A549 (cell line): ENCODE measurements around the gene CTNND2. TPM values are rescaled to one million over a fixed set of nuclear protein-coding genes. Genes with fewer than 3 reads are reported as not detected.

Experiments
- ATAC-seq, 2 experiments: fragments of 200-7000 bp in 1 of 2; fragments of >200 bp in 1 of 2; cut with Nextera tagmentation in 1 of 2; cut with Tn5 transposase in 1 of 2; 3 replicates each; pipeline versions ENCODE4 v1.8.0 to v1.9.1; 2018 to 2020; ENCODE audit warnings: mild to moderate bottlenecking in 1 of 2, moderate library complexity in 1 of 2
- CTCF ChIA-PET: fragments of 300-600 bp; sonication (Branson Sonifier 250); formaldehyde crosslinking; extraction: SDS; loops from one replicate; lab custom pipeline; 2021; ENCODE audit warnings: antibody characterized with exemption, inconsistent platforms; lab: Yijun Ruan, JAX
- POLR2A ChIA-PET: fragments of 350-600 bp; formaldehyde crosslinking; extraction: SDS; loops from one replicate; lab custom pipeline; 2021; ENCODE audit warnings: antibody characterized with exemption, inconsistent platforms; lab: Yijun Ruan, JAX
- DNase-seq, 2 experiments: peaks; one replicate each; pipeline versions ENCODE4 v3.0.0 to v3.0.0-alpha.2; 2011 to 2016; ENCODE audit warnings: low read depth in 1 of 2, low spot score in 1 of 2
- FAIRE-seq: peaks from 2 replicates; lab custom pipeline; 2011; peaks lifted over from hg19 to GRCh38; lab: Jason Lieb, UNC
- H3K27ac ChIP-seq, 2 experiments: fragments of >200 bp; sonication (Bioruptor Twin); formaldehyde crosslinking; 3 replicates each; pipeline ENCODE4 v1.5.1; 2016 to 2017
- H3K4me1 ChIP-seq: fragments of >200 bp; sonication (Bioruptor Twin); formaldehyde crosslinking; 3 replicates; pipeline ENCODE4 v1.6.1; 2016
- H3K4me2 ChIP-seq: fragments of >200 bp; sonication (Bioruptor Twin); formaldehyde crosslinking; 3 replicates; pipeline ENCODE4 v1.6.1; 2016
- H3K4me3 ChIP-seq: fragments of >200 bp; sonication (Bioruptor Twin); formaldehyde crosslinking; 3 replicates; pipeline ENCODE4 v1.5.1; 2016
- H3K9me3 ChIP-seq: fragments of >200 bp; sonication (Bioruptor Twin); formaldehyde crosslinking; 3 replicates; pipeline ENCODE4 v1.6.1; 2016
- BCL3 ChIP-seq: fragments of >200 bp; sonication (Bioruptor Twin); formaldehyde crosslinking; IDR thresholded peaks from 3 replicates; pipeline ENCODE4 v1.6.1; 2016
- CEBPB ChIP-seq, 2 experiments: fragments of >200 bp in 1 of 2; sonication (Bioruptor Twin) in 1 of 2; formaldehyde crosslinking in 1 of 2; IDR thresholded peaks; 2 replicates each; pipeline ENCODE4 v1.6.1; 2012 to 2016
- CHD4 ChIP-seq: fragments of 200-600 bp; sonication (generic); IDR thresholded peaks from 2 replicates; pipeline ENCODE4 v1.6.1; 2016; ENCODE audit warnings: antibody characterized with exemption, mild to moderate bottlenecking, borderline replicate concordance
- CTCF ChIP-seq: fragments of >200 bp; sonication (Bioruptor Twin); formaldehyde crosslinking; IDR thresholded peaks from 3 replicates; pipeline ENCODE4 v1.5.1; 2016
- E2F6 ChIP-seq: IDR thresholded peaks from 2 replicates; pipeline ENCODE4 v1.6.1; 2012; ENCODE audit warnings: low read depth, borderline replicate concordance
- EHF ChIP-seq: fragments of 250-450 bp; sonication (Bioruptor Pico); IDR thresholded peaks from 2 replicates; pipeline ENCODE4 v1.5.0; 2020; ENCODE audit warnings: mild to moderate bottlenecking
- EP300 ChIP-seq, 2 experiments: fragments of >200 bp; sonication (Bioruptor Twin); formaldehyde crosslinking; IDR thresholded peaks; 2 replicates in 1 of 2; 3 replicates in 1 of 2; pipeline ENCODE4 v1.6.1; 2016 to 2017
- ESRRA ChIP-seq: fragments of 150-350 bp; IDR thresholded peaks from 2 replicates; pipeline ENCODE4 v1.6.1; 2014; ENCODE audit warnings: mild to moderate bottlenecking, low read length, borderline replicate concordance
- FOXS1 ChIP-seq: fragments of 250-450 bp; sonication (Bioruptor Pico); IDR thresholded peaks from 2 replicates; pipeline ENCODE4 v1.5.0; 2020; ENCODE audit warnings: mild to moderate bottlenecking, moderate library complexity
- HDAC2 ChIP-seq: fragments of 200-600 bp; sonication (generic); IDR thresholded peaks from 2 replicates; pipeline ENCODE4 v1.6.1; 2016
- HEYL ChIP-seq: fragments of 250-450 bp; sonication (Bioruptor Pico); IDR thresholded peaks from 2 replicates; pipeline ENCODE4 v1.8.0; 2021; ENCODE audit warnings: mild to moderate bottlenecking, moderate library complexity
- HOXA7 ChIP-seq: fragments of 250-450 bp; sonication (Bioruptor Pico); IDR thresholded peaks from 2 replicates; pipeline ENCODE4 v1.5.0; 2020; ENCODE audit warnings: mild to moderate bottlenecking, moderate library complexity
- HOXB5 ChIP-seq: fragments of 250-450 bp; sonication (Bioruptor Pico); IDR thresholded peaks from 2 replicates; pipeline ENCODE4 v1.5.0; 2020; ENCODE audit warnings: mild to moderate bottlenecking, moderate library complexity
- JUN ChIP-seq, 2 experiments: fragments of >200 bp; sonication (Bioruptor Twin); formaldehyde crosslinking; IDR thresholded peaks; 2 replicates in 1 of 2; 3 replicates in 1 of 2; pipeline ENCODE4 v1.6.1; 2016 to 2017
- JUNB ChIP-seq: fragments of >200 bp; sonication (Bioruptor Twin); formaldehyde crosslinking; IDR thresholded peaks from 2 replicates; pipeline ENCODE4 v1.6.1; 2016
- KDM1A ChIP-seq: fragments of 200-600 bp; sonication (generic); IDR thresholded peaks from 2 replicates; pipeline ENCODE4 v1.6.1; 2016; ENCODE audit warnings: low read depth, mild to moderate bottlenecking
- KDM5A ChIP-seq: fragments of 200-600 bp; sonication (generic); IDR thresholded peaks from 2 replicates; pipeline ENCODE4 v1.6.1; 2016; ENCODE audit warnings: antibody characterized with exemption, mild to moderate bottlenecking
- MAZ ChIP-seq: fragments of 150-350 bp; IDR thresholded peaks from 2 replicates; pipeline ENCODE4 v1.6.1; 2014; ENCODE audit warnings: antibody characterized with exemption, low read depth, low read length, borderline replicate concordance
- MYC ChIP-seq: IDR thresholded peaks from 2 replicates; pipeline ENCODE4 v1.6.1; 2012; ENCODE audit warnings: mild to moderate bottlenecking, inconsistent platforms, low read length, improper control_type of control experiment, borderline replicate concordance
- PBX3 ChIP-seq: IDR thresholded peaks from 2 replicates; pipeline ENCODE4 v1.6.1; 2012
- POLR2A ChIP-seq: IDR thresholded peaks from 2 replicates; pipeline ENCODE4 v1.6.1; 2012; ENCODE audit warnings: mild to moderate bottlenecking, low read length
- RARB ChIP-seq: fragments of 250-450 bp; sonication (Bioruptor Pico); IDR thresholded peaks from 2 replicates; pipeline ENCODE4 v1.8.0; 2021; ENCODE audit warnings: mild to moderate bottlenecking, moderate library complexity
- REST ChIP-seq: fragments of 200-600 bp; sonication (generic); IDR thresholded peaks from 2 replicates; pipeline ENCODE4 v1.6.1; 2016; ENCODE audit warnings: antibody characterized with exemption, mild to moderate bottlenecking, moderate library complexity
- SMC3 ChIP-seq: fragments of >200 bp; sonication (Bioruptor Twin); formaldehyde crosslinking; IDR thresholded peaks from 3 replicates; pipeline ENCODE4 v1.6.1; 2018; ENCODE audit warnings: inconsistent platforms
- SREBF2 ChIP-seq: fragments of 450-650 bp; IDR thresholded peaks from 2 replicates; pipeline ENCODE4 v1.6.1; 2014; ENCODE audit warnings: mild to moderate bottlenecking, moderate library complexity
- USF2 ChIP-seq: fragments of 450-650 bp; IDR thresholded peaks from 2 replicates; pipeline ENCODE4 v1.6.1; 2014; ENCODE audit warnings: antibody characterized with exemption
- WGBS: methylation state at CpG from one replicate; pipeline ENCODE4 v1.1.6; 2017; ENCODE audit errors: missing lambda C conversion rate; 5-methylcytosine and 5-hydroxymethylcytosine counted together
- polyA plus RNA-seq, 4 experiments: library from polyadenylated mRNA; depleted of rRNA in 3 of 4; stranded (reverse); fragments of >200 nt; fragmentation: RNase III in 1 of 4; extraction: RNeasy Plus Mini Kit Qiagen cat#74134 plus additional on column Dnase treatment in 1 of 4; gene quantifications; 2 replicates in 3 of 4; 3 replicates in 1 of 4; pipeline ENCODE4 v1.2.3, GENCODE V29; 2011 to 2017

Gene CTNND2
- polyA plus RNA-seq, 2 of the 4 experiments (the other 2 are of a cell fraction): not detected

GRCh38 chr5:11076945-11077613 is 827.2 kb downstream of the CTNND2 start:
- Histone ChIP-seq H3K27ac (no peak overlapping the region), H3K4me3 (no peak overlapping the region), H3K4me2 (no peak overlapping the region), H3K4me1 (no peaks in the 10 kb centered on the region), H3K9me3 (no peaks in the 10 kb centered on the region)
- TF ChIP-seq SMC3: no peak
- TF ChIP-seq CEBPB (IDR thresholded peaks at IDR 0.05): no peak
- TF ChIP-seq HOXA7 (CRISPR knock-in tag): no peak
- TF ChIP-seq EP300 (IDR thresholded peaks at IDR 0.05): no peak
- TF ChIP-seq FOXS1: no peak
- no peak for TF ChIP-seq CTCF
- no peak for TF ChIP-seq KDM5A
- no peak for TF ChIP-seq EHF (CRISPR knock-in tag)
- TF ChIP-seq HEYL (CRISPR knock-in tag): no peak
- DNase-seq: no peak
- CTCF ChIA-PET: interaction anchor here (1.1 kb wide), 1 partner anchor 9 kb away, joined by 3 read pairs; no protein-coding TSS in a partner anchor
- WGBS: 15% methylated on average over 4 of the region's 4 CpGs
- POLR2A ChIA-PET: no interaction called here
- no peak for ATAC-seq
- FAIRE-seq: no peak

GRCh38 chr5:11075035-11075805 is 829.0 kb downstream of the CTNND2 start:
- Histone ChIP-seq H3K27ac (no peak overlapping the region), H3K4me1 (no peaks in the 10 kb centered on the region)
- TF ChIP-seq POLR2A (no peak), RARB (CRISPR knock-in tag) (no peak), SREBF2 (no peak), USF2 (no peak), ESRRA (no peak), PBX3 (no peak), E2F6 (no peak), JUN (IDR thresholded peaks at IDR 0.05) (no peak), HDAC2 (no peak), EHF (CRISPR knock-in tag) (no peak), HOXB5 (CRISPR knock-in tag) (no peak), CHD4 (no peak), KDM1A (no peak), MYC (no peak), MAZ (no peak), JUNB (no peak), BCL3 (no peak), REST (no peak)
- TF ChIP-seq, all 56 proteins: peak for 0
- POLR2A ChIA-PET: no interaction called here
- no peak for ATAC-seq
- no peaks in the 10 kb centered on the region for H3K9me3 ChIP-seq
- DNase-seq: no peak
- 23% methylated on average over 12 of the region's 12 CpGs for WGBS
- FAIRE-seq: no peak
- CTCF ChIA-PET: no interaction called here
- H3K4me2 ChIP-seq: no peak overlapping the region
- no peak overlapping the region for H3K4me3 ChIP-seq
